GM21619 (cell line): ENCODE measurements around the gene IL4R.
"Not testable (repeated sequence)": the region's sequence is repeated elsewhere in the genome, so short reads cannot be mapped to it uniquely, and the experiment has no call there.

Experiments
- ATAC-seq: cut with Tn5 transposase; IDR thresholded peaks from one replicate; pipeline ENCODE4 v1.9.1; 2021; ENCODE audit not compliant: unreplicated experiment

The IL4R gene

DNA sequence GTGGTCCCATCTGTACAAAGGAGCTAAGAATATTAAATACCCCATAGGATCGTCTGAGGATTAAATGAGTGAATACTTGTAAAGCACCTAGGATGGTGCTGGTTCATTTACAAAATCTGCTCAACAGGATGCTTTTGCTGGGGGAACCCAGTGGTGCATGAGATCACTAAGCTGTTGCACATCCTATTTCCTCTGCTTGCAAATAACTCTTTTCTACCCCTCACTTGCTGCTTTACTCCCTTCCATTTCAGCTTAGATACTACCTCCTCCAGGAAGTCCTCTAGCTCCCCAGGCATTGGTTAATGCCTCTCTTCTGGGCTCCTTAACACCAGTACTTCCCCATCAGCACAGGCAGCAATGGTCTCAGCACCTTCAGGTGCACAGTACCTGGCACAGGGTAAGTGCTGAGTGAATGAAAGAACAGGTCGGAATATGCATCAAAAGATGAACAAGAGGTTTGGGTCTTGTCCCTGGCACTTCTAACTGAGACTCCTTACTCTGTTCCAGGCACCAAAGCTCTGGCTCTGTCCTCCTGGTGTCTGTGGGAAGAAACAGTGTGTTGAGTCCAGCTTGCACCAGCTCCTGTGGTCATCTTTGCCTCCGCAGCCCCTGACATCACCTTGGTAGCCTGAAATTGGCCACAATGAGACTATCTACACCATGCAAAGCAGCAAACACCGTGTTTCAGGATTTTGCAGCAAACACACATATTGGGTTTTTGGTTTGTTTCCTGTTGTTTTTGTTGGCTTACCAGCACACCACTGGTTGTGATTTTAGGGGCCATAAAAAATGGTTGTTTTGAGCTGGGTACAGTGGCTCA, 64.1 kb downstream of the IL4R start:
- ATAC-seq = no peak

DNA sequence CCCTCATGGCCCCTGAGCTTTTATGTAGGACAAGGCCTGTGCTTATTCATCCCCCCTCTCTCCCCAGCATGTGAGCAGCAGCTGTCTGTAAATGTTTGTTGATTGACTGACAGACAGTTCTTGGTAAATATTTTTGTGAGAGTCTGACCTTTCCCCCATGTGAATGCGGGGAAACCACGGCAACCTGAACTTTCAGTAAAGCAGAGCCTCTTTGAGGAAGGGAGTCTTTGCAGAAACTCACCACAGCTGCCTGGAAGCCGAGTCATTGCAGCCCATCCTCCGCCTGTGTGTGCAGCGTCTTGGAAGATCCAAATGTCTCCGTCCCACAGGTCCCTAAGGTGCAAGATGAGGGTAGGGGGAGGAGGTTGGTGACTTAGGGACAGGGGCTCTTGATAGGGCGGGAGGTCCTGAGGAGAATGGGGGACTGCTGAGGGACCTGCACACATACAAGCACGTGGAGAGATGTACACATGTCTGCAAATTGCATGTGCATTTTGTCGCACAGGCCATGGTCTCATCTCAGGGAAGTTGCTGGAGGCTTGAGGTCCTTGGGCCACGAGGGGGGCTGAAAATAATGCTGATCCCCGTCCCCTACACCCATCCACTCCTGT, 65.2 kb downstream of the IL4R start:
- no peak for ATAC-seq

GRCh38 chr16:27379919-27380318, 66.1 kb downstream of the IL4R start:
- no peak for ATAC-seq

DNA sequence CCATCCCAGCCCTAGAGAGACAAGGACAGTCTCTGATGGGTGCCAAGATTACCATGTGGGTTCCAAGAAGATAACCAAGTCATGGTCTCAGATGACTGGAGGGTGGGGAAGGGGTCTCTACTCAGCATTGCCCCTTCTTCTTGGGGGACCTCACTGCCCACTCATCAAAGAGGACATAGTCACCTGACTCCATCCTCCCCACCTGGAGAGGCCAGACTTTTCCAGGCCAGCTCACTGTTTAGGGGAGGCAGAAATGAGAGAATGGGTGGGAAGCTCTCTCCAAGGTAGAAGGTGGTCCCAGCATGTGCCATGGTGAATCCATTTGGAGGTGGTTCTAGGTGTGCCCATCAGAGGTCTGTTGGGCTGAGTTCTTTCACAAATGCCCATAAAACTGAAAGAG, 67.5 kb downstream of the IL4R start:
- no peak for ATAC-seq

- no peak for ATAC-seq
These were observed 68.4 kb downstream of the IL4R start for GRCh38 chr16:27381974-27382855.

- no peak for ATAC-seq
These were observed 69.9 kb downstream of the IL4R start for GRCh38 chr16:27383556-27384243.

DNA sequence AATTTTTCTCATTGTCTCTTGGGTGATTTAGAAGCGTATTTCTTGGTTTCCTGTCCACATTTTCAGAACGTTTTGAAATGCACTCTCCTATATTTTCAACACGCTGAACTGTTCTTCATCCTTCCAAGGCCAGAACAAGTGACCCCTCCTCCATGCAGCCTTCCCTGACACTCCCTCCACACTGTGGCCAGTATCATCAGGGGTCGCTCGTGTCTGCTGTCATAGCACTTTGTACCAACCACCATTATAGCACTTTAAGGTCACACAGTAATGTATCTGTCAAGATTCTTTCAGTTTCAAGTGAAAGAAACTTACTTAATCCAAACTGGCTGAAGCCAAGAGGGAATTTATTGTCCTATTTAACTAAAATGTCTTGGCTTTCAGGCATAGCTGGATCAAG, 70.7 kb downstream of the IL4R start:
- no peak for ATAC-seq

GRCh38 chr16:27385398-27385797, 71.6 kb downstream of the IL4R start:
- ATAC-seq = no peak

DNA sequence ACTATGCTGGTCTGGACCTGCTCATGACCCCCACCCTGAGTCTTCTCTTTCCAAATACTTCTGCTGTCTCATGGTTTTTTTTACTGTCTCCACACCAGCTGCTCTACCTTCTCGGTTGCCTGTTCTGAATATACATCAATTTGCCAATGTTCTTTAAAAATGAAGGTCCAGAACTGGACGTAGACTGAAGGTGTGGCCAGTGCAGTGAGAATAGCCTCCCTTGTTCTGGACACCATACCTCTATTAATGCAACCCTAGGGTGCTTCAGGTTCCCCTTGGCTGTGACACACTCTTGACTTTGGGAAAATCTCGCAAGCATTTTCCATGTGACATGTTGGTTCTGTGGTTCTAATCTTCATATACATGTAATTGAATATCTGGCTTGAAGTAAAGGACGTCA, 72.9 kb downstream of the IL4R start:
- ATAC-seq = no peak

DNA sequence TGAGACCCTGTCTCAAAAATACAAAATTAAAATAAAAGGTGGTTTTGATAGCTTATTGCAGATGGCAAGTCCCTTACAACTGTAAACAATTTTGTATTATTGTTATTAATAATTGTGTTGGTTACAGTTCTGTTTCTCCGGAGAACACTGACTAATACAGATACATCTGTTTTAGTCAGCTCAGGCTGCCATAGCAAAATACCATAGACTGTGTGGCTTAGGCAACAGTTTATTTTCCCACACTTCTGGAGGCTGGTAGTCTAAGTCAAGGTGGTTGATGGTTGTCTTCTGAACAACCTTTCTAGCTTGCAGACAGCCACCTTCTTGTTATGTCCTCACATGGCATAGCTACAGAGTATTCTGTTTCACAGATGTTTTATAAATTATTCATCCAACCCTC, 74.0 kb downstream of the IL4R start:
- peak; percentile 88 for ATAC-seq

- no peak for ATAC-seq
These were observed 75.6 kb downstream of the IL4R start for GRCh38 chr16:27389272-27389961.

DNA sequence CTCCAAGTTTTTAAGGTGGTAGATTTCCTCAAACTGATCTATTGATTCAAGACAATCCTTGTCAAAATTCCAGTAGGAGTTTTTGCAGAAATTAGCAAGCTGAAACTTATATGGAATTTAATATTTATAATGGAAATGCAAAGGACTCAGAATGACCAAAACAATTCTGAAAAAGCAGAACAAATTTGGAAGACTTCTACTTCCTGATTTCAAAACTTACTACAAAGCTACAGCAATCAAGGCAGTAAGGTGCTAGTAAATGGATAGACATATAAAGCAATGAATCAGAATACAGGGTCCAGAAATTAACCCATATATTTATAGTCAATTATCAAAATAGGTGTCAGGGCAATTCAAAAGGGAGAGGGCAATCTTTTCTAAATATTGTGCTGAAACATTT, 76.4 kb downstream of the IL4R start:
- no peak for ATAC-seq

DNA sequence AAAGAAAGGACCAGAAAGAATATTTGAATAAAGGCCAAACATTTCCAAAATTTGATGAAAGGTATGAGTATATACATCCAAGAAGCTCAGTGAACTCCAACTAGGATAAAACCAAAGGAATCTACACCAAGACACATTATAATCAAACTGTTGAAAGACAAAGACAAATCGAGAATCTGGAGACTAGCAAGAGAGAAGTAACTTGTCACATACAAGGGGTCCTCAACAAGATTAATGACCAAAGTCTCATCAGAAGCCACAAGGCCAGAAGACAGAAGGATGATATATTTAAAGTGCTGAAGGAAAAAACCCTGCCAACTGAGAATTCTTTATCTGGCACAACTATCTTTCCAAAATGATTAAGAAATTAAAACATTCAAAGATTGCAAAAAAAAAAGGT, 78.9 kb downstream of the IL4R start:
- ATAC-seq = no peak

DNA sequence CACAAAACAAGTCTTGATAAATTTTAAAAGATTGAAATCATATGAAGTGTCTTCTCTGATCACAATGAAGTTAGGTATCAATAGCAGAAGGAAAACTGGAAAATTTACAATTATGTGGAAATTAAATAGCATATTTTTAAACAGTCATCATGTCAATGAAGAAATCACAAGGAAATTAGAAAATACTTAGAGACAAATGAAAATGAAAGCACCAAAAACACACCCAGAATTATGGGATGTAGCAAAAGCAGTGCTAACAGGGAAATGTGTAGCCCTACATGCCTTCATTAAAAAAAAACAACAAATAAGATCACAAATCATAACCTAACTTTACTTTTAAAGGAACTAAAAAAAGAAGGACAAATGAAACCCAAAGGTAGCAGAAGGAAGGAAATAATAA, 80.7 kb downstream of the IL4R start:
- ATAC-seq = no peak

DNA sequence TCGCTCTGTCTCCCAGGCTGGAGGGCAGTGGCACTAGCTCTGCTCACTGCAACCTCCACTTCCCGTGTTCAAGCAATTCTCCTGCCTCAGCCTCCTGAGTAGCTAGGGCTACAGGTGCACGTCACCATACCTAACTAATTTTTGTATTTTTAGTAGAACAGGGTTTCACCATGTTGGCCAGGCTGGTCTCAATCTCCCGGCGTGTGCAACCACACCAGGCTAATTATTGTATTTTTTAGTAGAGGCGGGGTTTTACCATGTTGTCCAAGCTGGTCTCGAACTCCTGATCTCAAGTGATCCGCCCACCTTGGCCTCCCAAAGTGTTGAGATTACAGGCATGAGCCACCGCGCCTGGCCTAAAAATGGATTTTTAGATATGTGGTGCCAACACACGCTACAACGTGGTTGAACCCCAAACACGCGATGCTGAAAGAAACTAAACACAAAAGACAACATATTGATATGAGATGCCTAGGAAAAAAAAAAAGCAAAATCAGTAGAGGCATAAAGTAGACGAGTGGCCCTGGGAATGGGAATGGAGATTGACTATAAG, 84.6 kb downstream of the IL4R start:
- ATAC-seq = not testable (repeated sequence)

GRCh38 chr16:27398894-27399853, 85.4 kb downstream of the IL4R start:
- ATAC-seq = peak; percentile 27

DNA sequence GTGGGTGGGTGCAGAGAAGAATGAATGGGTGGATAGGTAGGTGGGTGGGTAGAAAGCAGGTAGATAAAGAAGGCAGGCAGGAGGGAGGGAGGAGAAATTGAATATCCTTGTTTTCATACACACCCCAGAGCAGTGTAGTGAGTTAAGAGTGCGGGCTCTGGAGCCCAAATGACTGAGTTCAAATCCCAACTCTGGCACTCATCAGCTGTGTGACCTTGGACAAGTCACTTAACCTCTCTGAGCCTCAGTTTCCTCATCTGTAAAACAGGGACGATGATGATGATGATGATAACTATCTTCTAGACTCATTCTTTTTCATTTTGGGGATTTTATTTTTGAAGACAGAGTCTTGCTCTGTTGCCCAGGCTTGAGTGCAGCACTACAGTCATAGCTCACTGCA, 86.2 kb downstream of the IL4R start:
- no peak for ATAC-seq

DNA sequence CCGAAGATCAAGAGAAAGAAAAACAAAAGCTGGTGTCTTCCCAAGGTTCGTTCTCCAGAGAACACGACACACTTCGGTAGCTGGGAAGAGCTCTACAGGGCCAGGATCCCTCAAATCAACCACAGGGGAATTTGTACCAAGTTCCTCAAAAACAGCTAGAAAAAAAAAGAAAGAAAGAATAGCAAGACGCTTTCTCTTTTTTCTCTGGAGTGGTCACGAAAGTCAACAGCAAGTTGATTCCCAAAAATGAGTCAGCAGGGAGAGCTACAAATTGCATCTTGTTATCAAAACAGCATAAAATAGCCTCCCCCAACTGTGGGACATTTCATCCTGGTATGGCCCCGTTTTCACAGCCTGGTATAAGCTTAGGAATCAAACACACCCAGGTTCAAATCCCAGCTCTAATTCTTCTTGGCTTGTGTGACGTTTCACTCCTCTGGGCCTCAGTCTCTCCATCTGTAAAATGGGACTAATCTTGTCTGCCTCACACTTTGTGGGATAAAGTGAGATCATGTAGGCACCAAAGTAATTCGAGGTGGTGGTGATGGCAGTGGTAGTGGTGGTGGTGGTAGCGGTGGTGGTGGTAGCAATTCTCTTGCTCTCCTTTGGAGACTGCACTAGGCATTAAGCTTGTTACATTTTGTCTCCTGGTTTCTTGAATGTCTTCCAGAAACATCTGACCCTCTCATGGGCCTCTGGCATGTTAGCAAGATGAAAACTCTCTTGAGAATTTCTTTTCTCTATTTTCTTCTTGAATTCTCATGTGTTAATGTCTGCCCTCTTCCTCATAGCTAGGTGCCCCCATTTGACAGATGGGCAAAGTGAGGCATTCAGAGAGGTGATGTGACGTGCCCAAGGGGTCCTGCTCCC, 87.2 kb downstream of the IL4R start:
- no peak for ATAC-seq
